GM13977 (cell line): Measurements from ENCODE around the gene NOL3.

Source experiments
- DNase-seq: peaks from one replicate; pipeline ENCODE4 v3.0.0; 2012; ENCODE audit warnings: low spot score
- CTCF ChIP-seq: IDR thresholded peaks from 2 replicates; pipeline ENCODE4 v1.5.1; 2012; ENCODE audit warnings: mild to moderate bottlenecking, control low read depth; ENCODE audit not compliant: insufficient read depth; ENCODE audit errors: extremely low read depth, missing control alignments
- in situ Hi-C: fragments of 300-500 bp; cut with MboI; formaldehyde crosslinking; loops from one replicate; pipeline ENCODE4 v1.12.0; 2022; ENCODE audit warnings: low sequenced_read_pairs, low pct_unique_long_range_greater_than_20kb, mixed read lengths, inconsistent platforms; ENCODE audit not compliant: unreplicated experiment

NOL3 gene

GRCh38 chr16:67148656-67149275, 21.6 kb upstream of the NOL3 start:
- peak; percentile 17 for DNase-seq
- no peak for TF ChIP-seq CTCF
- in situ Hi-C loops: no loop called here

- peak; percentile 16 for DNase-seq
- in situ Hi-C loops: loop anchor here (10.0 kb wide), 1 partner anchor 135 kb away; no protein-coding TSS in a partner anchor
- no peak for TF ChIP-seq CTCF
These were observed 20.9 kb upstream of the NOL3 start for GRCh38 chr16:67149276-67150046.

- peak; percentile 16 for TF ChIP-seq CTCF
- DNase-seq: peak; percentile 86
- in situ Hi-C loops: loop anchor here (10.0 kb wide), 1 partner anchor 135 kb away; no protein-coding TSS in a partner anchor
These were observed 20.1 kb upstream of the NOL3 start for GRCh38 chr16:67150047-67150832.

GRCh38 chr16:67150833-67151396, 19.4 kb upstream of the NOL3 start, which contains the start of gene B3GNT9:
Gene B3GNT9, minus strand, starts transcription at chr16:67150998. Its CDS starts 513 bp downstream, at chr16:67150485.
- in situ Hi-C loops: loop anchor here (10.0 kb wide), 1 partner anchor 136 kb away; no protein-coding TSS in a partner anchor

GRCh38 chr16:67151431-67152097, 18.8 kb upstream of the NOL3 start:
- no peak for TF ChIP-seq CTCF
- in situ Hi-C loops: loop anchor here (10.0 kb wide), 1 partner anchor 137 kb away; no protein-coding TSS in a partner anchor
- DNase-seq: peak; percentile 36

More at GRCh38 chr16:67150833-67151396, 19.4 kb upstream of the NOL3 start, which contains the start of gene B3GNT9:
- no peak for TF ChIP-seq CTCF
- DNase-seq: peak; percentile 88
